Spleen (tissue), 7 donors: ENCODE measurements around the gene C15orf39.

ENCODE experiments used
- POLR2A ChIP-seq, 3 donors: fragments of 450-650 bp; IDR thresholded peaks; one replicate each; pipeline ENCODE4 v1.5.1; 2017; ENCODE audit warnings: antibody characterized with exemption in 3 of 3, mild to moderate bottlenecking in 1 of 3
- TF ChIP-seq, protein P1 (sequence below), 11 experiments: fragments of 200-600 bp in 7 of 11; fragments of 450-650 bp in 4 of 11; sonication (generic) in 4 of 11; IDR thresholded peaks in 8 of 11; conservative IDR thresholded peaks in 3 of 11; 1 replicate in 7 of 11; 2 replicates in 4 of 11; pipeline versions ENCODE4 v1.4.0 to v1.8.0; 2016 to 2021; ENCODE audit warnings: antibody characterized with exemption in 11 of 11, inconsistent platforms in 4 of 11, mild to moderate bottlenecking in 1 of 11
- donor health status: DM: no; HTN: no; CAD: no; lungs with moderate emphysema.
- donor health status: DM: no; HTN: no; CAD: no.
- donor health status: DM: no; HTN: no; CAD: no.

- TF ChIP-seq POLR2A (IDR thresholded peaks at IDR 0.05) = no peak
- TF ChIP-seq, protein P1, sequence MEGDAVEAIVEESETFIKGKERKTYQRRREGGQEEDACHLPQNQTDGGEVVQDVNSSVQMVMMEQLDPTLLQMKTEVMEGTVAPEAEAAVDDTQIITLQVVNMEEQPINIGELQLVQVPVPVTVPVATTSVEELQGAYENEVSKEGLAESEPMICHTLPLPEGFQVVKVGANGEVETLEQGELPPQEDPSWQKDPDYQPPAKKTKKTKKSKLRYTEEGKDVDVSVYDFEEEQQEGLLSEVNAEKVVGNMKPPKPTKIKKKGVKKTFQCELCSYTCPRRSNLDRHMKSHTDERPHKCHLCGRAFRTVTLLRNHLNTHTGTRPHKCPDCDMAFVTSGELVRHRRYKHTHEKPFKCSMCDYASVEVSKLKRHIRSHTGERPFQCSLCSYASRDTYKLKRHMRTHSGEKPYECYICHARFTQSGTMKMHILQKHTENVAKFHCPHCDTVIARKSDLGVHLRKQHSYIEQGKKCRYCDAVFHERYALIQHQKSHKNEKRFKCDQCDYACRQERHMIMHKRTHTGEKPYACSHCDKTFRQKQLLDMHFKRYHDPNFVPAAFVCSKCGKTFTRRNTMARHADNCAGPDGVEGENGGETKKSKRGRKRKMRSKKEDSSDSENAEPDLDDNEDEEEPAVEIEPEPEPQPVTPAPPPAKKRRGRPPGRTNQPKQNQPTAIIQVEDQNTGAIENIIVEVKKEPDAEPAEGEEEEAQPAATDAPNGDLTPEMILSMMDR (IDR thresholded peaks at IDR 0.05 in 8 of 11, conservative IDR thresholded peaks at IDR 0.05 in 3 of 11) = no peak
Observed at GRCh38 chr15:75206803-75207617, 5.3 kb downstream of the C15orf39 start.
